Esophagus squamous epithelium (tissue), 5 donors: Measurements from ENCODE around the gene C14orf119. TPM values are rescaled to one million over a fixed set of nuclear protein-coding genes. Genes with fewer than 3 reads are reported as not detected.

Experiments used
- DNase-seq: peaks from one replicate; lab custom pipeline; 2025; lab: John Stamatoyannopoulos, UW
- H3K27ac ChIP-seq, 4 donors: fragments of 200-600 bp; sonication (generic); one replicate each; pipeline ENCODE4 v1.5.1; 2016 to 2019; ENCODE audit warnings: mild to moderate bottlenecking in 1 of 4
- H3K27me3 ChIP-seq, 4 donors: fragments of 200-600 bp; sonication (generic); 1 replicate in 3 of 4; 2 replicates in 1 of 4; pipeline versions ENCODE4 v1.5.1 to v1.6.0; 2017 to 2021; ENCODE audit warnings: antibody characterized with exemption in 1 of 4
- H3K36me3 ChIP-seq, 3 donors: fragments of 200-600 bp; sonication (generic); one replicate each; pipeline ENCODE4 v1.5.1; 2016 to 2019
- H3K4me1 ChIP-seq, 3 donors: fragments of 200-600 bp; sonication (generic); one replicate each; pipeline ENCODE4 v1.5.1; 2017 to 2019
- H3K4me3 ChIP-seq, 4 donors: fragments of 200-600 bp; sonication (generic); 1 replicate in 3 of 4; 2 replicates in 1 of 4; pipeline ENCODE4 v1.5.1; 2016 to 2019; ENCODE audit warnings: mild to moderate bottlenecking in 2 of 4, moderate library complexity in 1 of 4
- H3K9me3 ChIP-seq, 3 donors: fragments of 200-600 bp; sonication (generic); one replicate each; pipeline ENCODE4 v1.5.1; 2016 to 2019
- CTCF ChIP-seq, 6 experiments: fragments of 450-650 bp in 4 of 6; fragments of 200-600 bp in 2 of 6; sonication (generic) in 2 of 6; IDR thresholded peaks; one replicate each; pipeline ENCODE4 v1.5.1; 2016 to 2019; ENCODE audit warnings: antibody characterized with exemption in 6 of 6, mild to moderate bottlenecking in 4 of 6, moderate library complexity in 4 of 6
- POLR2A ChIP-seq, 4 donors: fragments of 450-650 bp; IDR thresholded peaks; one replicate each; pipeline ENCODE4 v1.6.1; 2017; ENCODE audit warnings: antibody characterized with exemption in 4 of 4, mild to moderate bottlenecking in 4 of 4, moderate library complexity in 3 of 4
- WGBS, 2 donors: methylation state at CpG; one replicate each; pipeline ENCODE4 v1.1.5; 2018; 5-methylcytosine and 5-hydroxymethylcytosine counted together
- intact Hi-C: fragments of 100-400 bp; cut with DNase I; formaldehyde crosslinking; loops from one replicate; pipeline ENCODE4 v1.15.0; 2022
- total RNA-seq, 4 donors: library from RNA; depleted of rRNA; stranded (reverse); fragments of >200 nt; gene quantifications; one replicate each; pipeline ENCODE4 v1.1.0, GENCODE V29; 2016
- donor health status: DM: yes; HTN: yes; CAD: no.

Gene C14orf119
- total RNA-seq, 4 donors from 2014 or later = 17.5 to 42.0 (median 31.0) TPM

GRCh38 chr14:23126548-23127278, 31.4 kb downstream of the C14orf119 start:
- 85 to 93% methylated on average over 3 to 6 of the region's 8 CpGs for WGBS, 2 donors
- H3K27me3 ChIP-seq = no peaks in the 10 kb centered on the region
- DNase-seq = no peak
- H3K36me3 ChIP-seq = peaks cover 0 to 47% (median 0%) of the 10 kb centered on the region in 3 donors
- peaks cover 5 to 48% (median 18%) of the 10 kb centered on the region in 3 donors for H3K4me1 ChIP-seq
- TF ChIP-seq CTCF (IDR thresholded peaks at IDR 0.05) (no peak), POLR2A (IDR thresholded peaks at IDR 0.05) (no peak)
- intact Hi-C loops = no loop called here
- H3K9me3 ChIP-seq = no peaks in the 10 kb centered on the region
- peak overlapping the region in 3 of 4 donors; percentile 22 to 41 (median 36) for H3K27ac ChIP-seq
- no peak overlapping the region for H3K4me3 ChIP-seq

GRCh38 chr14:23127861-23128260, 32.6 kb downstream of the C14orf119 start:
- Histone ChIP-seq H3K36me3 (peaks cover 0 to 58% (median 0%) of the 10 kb centered on the region in 3 donors), H3K4me1 (peaks cover 5 to 46% (median 18%) of the 10 kb centered on the region in 3 donors), H3K9me3 (no peaks in the 10 kb centered on the region), H3K27ac (peak overlapping the region in 1 of 4 donors; percentile 6), H3K4me3 (no peak overlapping the region), H3K27me3 (no peaks in the 10 kb centered on the region)
- DNase-seq = no peak
- intact Hi-C loops = no loop called here
- TF ChIP-seq POLR2A (IDR thresholded peaks at IDR 0.05) (no peak), CTCF (IDR thresholded peaks at IDR 0.05) (no peak)
- WGBS, 2 donors = 72 to 90% methylated on average over 2 to 3 of the region's 3 CpGs

- Histone ChIP-seq H3K27me3 (no peaks in the 10 kb centered on the region), H3K4me1 (peaks cover 5 to 33% (median 7%) of the 10 kb centered on the region in 3 donors), H3K4me3 (no peak overlapping the region), H3K27ac (peak overlapping the region in 2 of 4 donors; percentile 15 to 29), H3K36me3 (peaks cover 0 to 61% (median 0%) of the 10 kb centered on the region in 3 donors), H3K9me3 (no peaks in the 10 kb centered on the region)
- intact Hi-C loops = no loop called here
- TF ChIP-seq POLR2A (IDR thresholded peaks at IDR 0.05) = no peak
- no peak for TF ChIP-seq CTCF (IDR thresholded peaks at IDR 0.05)
- DNase-seq = no peak
- WGBS, 2 donors = 80 to 87% methylated on average over 6 to 7 of the region's 7 CpGs
These were observed 33.9 kb downstream of the C14orf119 start for GRCh38 chr14:23128969-23129758.

- H3K9me3 ChIP-seq = no peaks in the 10 kb centered on the region
- peaks cover 0 to 67% (median 0%) of the 10 kb centered on the region in 3 donors for H3K36me3 ChIP-seq
- intact Hi-C loops = no loop called here
- TF ChIP-seq POLR2A (IDR thresholded peaks at IDR 0.05) (no peak), CTCF (IDR thresholded peaks at IDR 0.05) (no peak)
- 41 to 59% methylated on average over 7 of the region's 7 CpGs for WGBS, 2 donors
- DNase-seq = no peak
- H3K27ac ChIP-seq = peak overlapping the region in 3 of 4 donors; percentile 15 to 29 (median 17)
- H3K27me3 ChIP-seq = no peaks in the 10 kb centered on the region
- H3K4me3 ChIP-seq = no peak overlapping the region
- H3K4me1 ChIP-seq = peaks cover 5 to 32% (median 7%) of the 10 kb centered on the region in 3 donors
These were observed 34.5 kb downstream of the C14orf119 start for GRCh38 chr14:23129759-23130316.
